GM23248 (cell line): ENCODE measurements around the gene ZNF724.

ENCODE experiments used
- EZH2 ChIP-seq: fragments of 200-600 bp; sonication (generic); IDR thresholded peaks from 2 replicates; pipeline ENCODE4 v1.6.1; 2018; ENCODE audit warnings: antibody characterized with exemption, mild to moderate bottlenecking; ENCODE audit not compliant: insufficient read depth, poor library complexity, severe bottlenecking
- EZH2phosphoT487 ChIP-seq: fragments of 200-600 bp; sonication (generic); IDR thresholded peaks from 2 replicates; pipeline ENCODE4 v1.6.1; 2018; ENCODE audit warnings: antibody characterized with exemption, moderate library complexity, mild to moderate bottlenecking, low read depth; ENCODE audit not compliant: insufficient read depth

DNA sequence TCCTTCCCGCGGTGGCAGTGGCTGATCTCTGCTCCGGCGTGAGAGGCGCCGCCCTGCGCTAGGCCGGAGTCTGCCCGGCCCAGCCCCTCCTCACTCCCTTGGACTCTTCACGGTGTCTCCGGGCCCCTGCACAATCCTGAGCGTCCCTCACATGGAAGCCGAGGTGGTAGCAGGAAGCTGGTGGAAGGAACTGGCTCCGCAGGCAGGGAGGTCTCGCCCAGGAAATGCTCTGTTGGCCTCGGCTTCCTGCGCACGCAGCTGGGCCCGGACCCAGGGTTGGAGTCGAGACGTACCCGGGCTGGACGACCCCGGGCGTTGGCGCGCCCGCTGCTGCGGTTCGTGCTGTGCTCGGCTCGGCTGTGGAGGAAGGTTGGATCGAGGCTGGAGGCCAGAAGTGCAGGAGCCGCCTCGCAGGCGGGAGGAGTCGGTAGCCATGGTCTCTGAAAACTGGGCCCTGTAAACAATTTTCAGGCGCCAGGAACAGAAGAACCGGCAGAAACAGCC is 46.3 kb downstream of the ZNF724 start:
- TF ChIP-seq EZH2: no peak
- no peak for TF ChIP-seq EZH2phosphoT487
